Measurements from ENCODE around the gene LRP5.
"Not testable (repeated sequence)": the region's sequence is repeated elsewhere in the genome, so short reads cannot be mapped to it uniquely, and the experiment has no call there.

Gene LRP5

GRCh38 chr11:68329536-68329935, 17.1 kb downstream of the LRP5 start:
- peak; percentile 59 for DNase-seq (ENCODE audit: low spot score)

GRCh38 chr11:68329978-68330699, 17.7 kb downstream of the LRP5 start:
- peak; percentile 67 for DNase-seq (ENCODE audit: low spot score)

- DNase-seq (ENCODE audit: low spot score) = no peak
These were observed 18.4 kb downstream of the LRP5 start for GRCh38 chr11:68330700-68331337.

GRCh38 chr11:68331338-68331947, 19.1 kb downstream of the LRP5 start:
- DNase-seq (ENCODE audit: low spot score) = no peak

- no peak for DNase-seq (ENCODE audit: low spot score)
These were observed 19.8 kb downstream of the LRP5 start for GRCh38 chr11:68332186-68332585.

- no peak for DNase-seq (ENCODE audit: low spot score)
These were observed 20.8 kb downstream of the LRP5 start for GRCh38 chr11:68333173-68333572.

- no peak for DNase-seq (ENCODE audit: low spot score)
These were observed 22.5 kb downstream of the LRP5 start for GRCh38 chr11:68334923-68335322.

- DNase-seq (ENCODE audit: low spot score) = no peak
These were observed 23.3 kb downstream of the LRP5 start for GRCh38 chr11:68335683-68336082.

- DNase-seq (ENCODE audit: low spot score) = no peak
These were observed 24.3 kb downstream of the LRP5 start for GRCh38 chr11:68336716-68337115.

- no peak for DNase-seq (ENCODE audit: low spot score)
These were observed 25.0 kb downstream of the LRP5 start for GRCh38 chr11:68337399-68337835.

GRCh38 chr11:68338051-68338780, 25.8 kb downstream of the LRP5 start:
- DNase-seq (ENCODE audit: low spot score) = no peak

- DNase-seq (ENCODE audit: low spot score) = no peak
These were observed 27.8 kb downstream of the LRP5 start for GRCh38 chr11:68340003-68340767.

- DNase-seq (ENCODE audit: low spot score) = no peak
These were observed 28.6 kb downstream of the LRP5 start for GRCh38 chr11:68340784-68341556.

GRCh38 chr11:68341557-68342458, 29.4 kb downstream of the LRP5 start:
- no peak for DNase-seq (ENCODE audit: low spot score)

- no peak for DNase-seq (ENCODE audit: low spot score)
These were observed 30.2 kb downstream of the LRP5 start for GRCh38 chr11:68342459-68343158.

- no peak for DNase-seq (ENCODE audit: low spot score)
These were observed 31.4 kb downstream of the LRP5 start for GRCh38 chr11:68343761-68344256.

GRCh38 chr11:68344821-68345220, 32.4 kb downstream of the LRP5 start:
- not testable (repeated sequence) for DNase-seq (ENCODE audit: low spot score)

GRCh38 chr11:68345776-68346461, 33.5 kb downstream of the LRP5 start:
- no peak for DNase-seq (ENCODE audit: low spot score)

- DNase-seq (ENCODE audit: low spot score) = no peak
These were observed 34.0 kb downstream of the LRP5 start for GRCh38 chr11:68346462-68346790.
